Retinal pigment epithelial cell (primary cell): ENCODE data around the gene NDUFC1.
"Not testable (repeated sequence)": the region's sequence is repeated elsewhere in the genome, so short reads cannot be mapped to it uniquely, and the experiment has no call there.

Source experiments
- DNase-seq: peaks from one replicate; pipeline ENCODE4 v3.0.0-alpha.2; 2010; ENCODE audit warnings: low read depth
- H3K4me3 ChIP-seq: 2 replicates; pipeline ENCODE4 v1.5.1; 2011; ENCODE audit warnings: mild to moderate bottlenecking, low read length, control low read depth, moderate library complexity
- TF ChIP-seq, protein P1 (sequence below): conservative IDR thresholded peaks from 2 replicates; pipeline ENCODE4 v1.5.1; 2011; ENCODE audit warnings: low read depth, low read length, control low read depth, inconsistent platforms

NDUFC1 gene

GRCh38 chr4:139301821-139302611 lies at the start of gene NDUFC1:
Gene NDUFC1, minus strand, starts transcription at chr4:139302477. Its CDS starts 6,679 bp downstream, at chr4:139295798.
- no peak for DNase-seq
- peak within 1 kb of the TSS; percentile 96 for H3K4me3 ChIP-seq
- TF ChIP-seq, protein P1, sequence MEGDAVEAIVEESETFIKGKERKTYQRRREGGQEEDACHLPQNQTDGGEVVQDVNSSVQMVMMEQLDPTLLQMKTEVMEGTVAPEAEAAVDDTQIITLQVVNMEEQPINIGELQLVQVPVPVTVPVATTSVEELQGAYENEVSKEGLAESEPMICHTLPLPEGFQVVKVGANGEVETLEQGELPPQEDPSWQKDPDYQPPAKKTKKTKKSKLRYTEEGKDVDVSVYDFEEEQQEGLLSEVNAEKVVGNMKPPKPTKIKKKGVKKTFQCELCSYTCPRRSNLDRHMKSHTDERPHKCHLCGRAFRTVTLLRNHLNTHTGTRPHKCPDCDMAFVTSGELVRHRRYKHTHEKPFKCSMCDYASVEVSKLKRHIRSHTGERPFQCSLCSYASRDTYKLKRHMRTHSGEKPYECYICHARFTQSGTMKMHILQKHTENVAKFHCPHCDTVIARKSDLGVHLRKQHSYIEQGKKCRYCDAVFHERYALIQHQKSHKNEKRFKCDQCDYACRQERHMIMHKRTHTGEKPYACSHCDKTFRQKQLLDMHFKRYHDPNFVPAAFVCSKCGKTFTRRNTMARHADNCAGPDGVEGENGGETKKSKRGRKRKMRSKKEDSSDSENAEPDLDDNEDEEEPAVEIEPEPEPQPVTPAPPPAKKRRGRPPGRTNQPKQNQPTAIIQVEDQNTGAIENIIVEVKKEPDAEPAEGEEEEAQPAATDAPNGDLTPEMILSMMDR, result peak; percentile 43

DNA sequence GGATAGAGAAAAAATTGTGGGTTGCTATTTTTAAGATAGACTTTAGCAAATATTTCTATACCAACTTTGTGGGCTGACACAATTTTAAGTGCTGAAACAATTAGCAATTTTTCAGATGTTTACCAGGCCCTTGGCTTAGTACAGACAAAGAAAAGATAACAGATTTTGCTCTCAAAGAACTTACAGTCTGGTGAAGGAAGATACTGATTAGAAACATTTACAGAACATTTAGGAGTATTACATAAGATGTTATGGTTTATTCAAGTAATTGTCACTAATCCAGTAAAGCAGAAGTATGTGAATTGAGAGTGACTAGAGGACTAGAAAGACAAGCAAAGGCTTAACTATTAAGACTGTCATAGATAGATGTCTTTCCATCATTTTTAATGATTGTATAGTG lies 35.3 kb upstream of the NDUFC1 start:
- DNase-seq, result no peak
- H3K4me3 ChIP-seq, result no peak overlapping the region
- TF ChIP-seq, protein P1, result no peak

- TF ChIP-seq, protein P1, result no peak
- no peak for DNase-seq
- no peak overlapping the region for H3K4me3 ChIP-seq
These were observed 30.8 kb upstream of the NDUFC1 start for GRCh38 chr4:139333046-139333445.

- TF ChIP-seq, protein P1, result no peak
- DNase-seq, result no peak
- no peak overlapping the region for H3K4me3 ChIP-seq
These were observed 28.9 kb upstream of the NDUFC1 start for GRCh38 chr4:139331185-139331584.

DNA sequence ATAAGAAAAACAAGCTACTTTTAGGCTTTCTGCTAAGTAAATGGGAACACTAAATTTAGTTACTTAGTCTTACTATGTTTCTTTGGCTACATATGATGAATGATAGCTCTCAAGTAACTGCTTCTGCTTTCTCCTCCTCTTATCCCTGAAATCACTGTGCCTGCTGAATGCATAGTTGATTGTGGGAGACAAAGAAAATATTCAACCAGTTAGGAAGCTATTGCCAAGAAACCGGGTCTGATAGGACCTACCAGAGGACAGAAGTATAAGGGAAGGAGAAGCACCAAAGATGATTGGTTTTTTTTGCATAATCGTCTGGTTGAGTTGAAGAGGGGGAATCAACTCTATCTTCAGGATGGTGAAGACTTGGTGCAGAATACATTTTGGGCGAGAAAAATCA lies 28.0 kb upstream of the NDUFC1 start:
- H3K4me3 ChIP-seq, result no peak overlapping the region
- TF ChIP-seq, protein P1, result no peak
- no peak for DNase-seq

DNA sequence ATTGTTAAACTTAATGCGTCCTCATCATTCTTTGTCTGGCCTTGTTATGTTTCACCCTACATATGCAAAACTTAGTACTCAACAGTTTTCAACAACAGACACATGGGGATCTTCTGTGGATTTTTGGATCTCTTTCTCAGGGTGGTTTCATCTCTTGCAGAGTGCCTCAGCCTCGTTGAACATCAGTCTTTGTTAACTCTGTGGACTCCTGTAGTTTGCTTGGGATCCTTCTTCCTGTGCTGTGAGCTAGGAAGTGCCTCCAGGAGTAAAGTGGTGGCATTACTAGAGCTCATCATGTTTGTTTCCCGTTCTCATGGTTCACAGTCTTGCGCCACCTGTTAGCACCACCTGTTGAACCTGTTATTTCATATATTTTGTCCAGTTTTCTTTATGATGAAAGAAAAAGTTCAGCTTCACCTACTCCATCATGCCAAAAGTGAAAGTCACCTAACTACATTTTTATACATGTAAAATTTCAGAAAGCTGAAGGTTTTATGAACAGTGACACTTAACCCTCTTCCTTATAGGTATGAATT lies 27.5 kb upstream of the NDUFC1 start:
- TF ChIP-seq, protein P1, result no peak
- no peak overlapping the region for H3K4me3 ChIP-seq
- no peak for DNase-seq

DNA sequence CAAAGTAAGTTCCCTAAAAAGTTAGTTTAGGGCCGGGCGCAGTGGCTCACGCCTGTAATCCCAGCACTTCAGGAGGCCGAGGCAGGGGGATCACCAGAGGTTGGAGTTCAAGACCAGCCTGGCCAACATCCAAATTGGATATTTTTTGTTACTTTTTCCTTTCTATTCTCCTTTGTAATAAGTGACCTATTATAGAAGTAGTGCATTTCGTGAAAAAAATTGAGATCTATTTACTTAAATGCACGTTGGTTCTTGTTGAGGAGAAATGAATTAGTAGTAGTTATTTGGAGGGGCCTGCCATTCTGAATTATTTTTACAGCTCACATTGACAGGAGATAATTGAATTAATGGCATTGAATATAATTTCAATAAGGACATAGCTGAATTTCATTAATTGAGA lies 22.3 kb upstream of the NDUFC1 start:
- no peak overlapping the region for H3K4me3 ChIP-seq
- DNase-seq, result no peak
- TF ChIP-seq, protein P1, result no peak

GRCh38 chr4:139322541-139322940 lies 20.3 kb upstream of the NDUFC1 start:
- DNase-seq, H3K4me3 ChIP-seq: not testable (repeated sequence)

- not testable (repeated sequence) for DNase-seq, H3K4me3 ChIP-seq
These were observed 19.8 kb upstream of the NDUFC1 start for GRCh38 chr4:139322070-139322469.
